HUES48 (cell line): ENCODE data around the gene TRAF3IP1.
"Not testable (repeated sequence)": the region's sequence is repeated elsewhere in the genome, so short reads cannot be mapped to it uniquely, and the experiment has no call there.

Experiments
- H3K27ac ChIP-seq: one replicate; pipeline ENCODE4 v1.7.0; 2013; ENCODE audit warnings: low read depth, low read length, inconsistent platforms
- H3K27me3 ChIP-seq: 2 replicates; pipeline ENCODE4 v1.6.1; 2013; ENCODE audit warnings: mild to moderate bottlenecking, low read length; ENCODE audit not compliant: control insufficient read depth, insufficient read depth
- H3K36me3 ChIP-seq: 2 replicates; pipeline ENCODE4 v1.6.1; 2013; ENCODE audit warnings: low read length; ENCODE audit not compliant: control insufficient read depth, insufficient read depth
- H3K4me1 ChIP-seq: 2 replicates; pipeline ENCODE4 v1.6.1; 2013; ENCODE audit warnings: mild to moderate bottlenecking, low read length; ENCODE audit not compliant: control insufficient read depth, insufficient read depth
- H3K4me3 ChIP-seq: 2 replicates; pipeline ENCODE4 v1.5.1; 2013; ENCODE audit warnings: mild to moderate bottlenecking, low read depth, low read length
- H3K9ac ChIP-seq: 2 replicates; pipeline ENCODE4 v1.6.1; 2013; ENCODE audit warnings: mild to moderate bottlenecking, low read depth, low read length, moderate library complexity
- H3K9me3 ChIP-seq: 2 replicates; pipeline ENCODE4 v1.6.1; 2013; ENCODE audit warnings: low read length; ENCODE audit not compliant: control insufficient read depth, insufficient read depth

TRAF3IP1 gene

DNA sequence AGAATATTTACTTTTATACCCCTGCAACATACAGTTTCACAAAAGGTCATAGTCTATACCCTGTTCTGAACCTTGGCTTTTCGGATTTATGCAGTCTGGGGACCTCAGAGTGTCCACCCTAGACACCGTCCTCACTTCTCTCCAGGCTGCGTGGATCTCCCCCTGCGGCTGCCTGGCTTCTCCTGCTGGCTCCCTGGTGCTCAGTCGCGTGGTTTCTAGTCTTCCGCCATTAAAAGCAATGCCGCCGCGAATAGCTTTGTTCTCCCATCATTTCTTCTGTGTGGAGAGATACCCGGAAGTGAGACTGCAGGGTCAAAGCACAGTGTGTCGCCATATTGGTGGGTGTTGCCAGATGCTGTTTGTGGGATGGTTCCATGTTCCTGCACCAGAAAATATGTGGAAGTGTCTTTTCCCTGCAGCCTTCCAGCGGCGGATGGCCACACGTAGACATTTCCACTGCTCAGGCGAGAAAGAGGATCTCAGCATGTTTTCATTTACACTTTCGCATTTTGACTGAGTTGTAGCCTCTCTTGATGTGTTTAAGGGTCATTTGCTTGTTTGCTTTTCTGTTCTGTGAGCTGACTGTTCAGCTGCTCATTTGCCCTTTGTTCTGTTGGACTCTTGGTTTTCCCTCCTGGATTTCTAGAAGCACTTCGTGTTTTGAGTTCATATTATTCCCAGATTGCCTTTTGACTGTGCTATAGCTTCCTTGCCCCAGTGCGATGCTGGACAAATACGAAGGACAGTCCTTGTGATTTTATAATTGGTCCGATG lies 83.5 kb downstream of the TRAF3IP1 start:
- no peaks in the 10 kb centered on the region for H3K9me3 ChIP-seq
- no peak overlapping the region for H3K4me3 ChIP-seq
- no peak overlapping the region for H3K9ac ChIP-seq
- H3K27ac ChIP-seq = no peak overlapping the region
- peaks cover 9% of the 10 kb centered on the region; the same call in 1 of the 2 replicates for H3K36me3 ChIP-seq
- H3K27me3 ChIP-seq = no peaks in the 10 kb centered on the region
- peaks cover 4% of the 10 kb centered on the region; the same call in 1 of the 2 replicates for H3K4me1 ChIP-seq

DNA sequence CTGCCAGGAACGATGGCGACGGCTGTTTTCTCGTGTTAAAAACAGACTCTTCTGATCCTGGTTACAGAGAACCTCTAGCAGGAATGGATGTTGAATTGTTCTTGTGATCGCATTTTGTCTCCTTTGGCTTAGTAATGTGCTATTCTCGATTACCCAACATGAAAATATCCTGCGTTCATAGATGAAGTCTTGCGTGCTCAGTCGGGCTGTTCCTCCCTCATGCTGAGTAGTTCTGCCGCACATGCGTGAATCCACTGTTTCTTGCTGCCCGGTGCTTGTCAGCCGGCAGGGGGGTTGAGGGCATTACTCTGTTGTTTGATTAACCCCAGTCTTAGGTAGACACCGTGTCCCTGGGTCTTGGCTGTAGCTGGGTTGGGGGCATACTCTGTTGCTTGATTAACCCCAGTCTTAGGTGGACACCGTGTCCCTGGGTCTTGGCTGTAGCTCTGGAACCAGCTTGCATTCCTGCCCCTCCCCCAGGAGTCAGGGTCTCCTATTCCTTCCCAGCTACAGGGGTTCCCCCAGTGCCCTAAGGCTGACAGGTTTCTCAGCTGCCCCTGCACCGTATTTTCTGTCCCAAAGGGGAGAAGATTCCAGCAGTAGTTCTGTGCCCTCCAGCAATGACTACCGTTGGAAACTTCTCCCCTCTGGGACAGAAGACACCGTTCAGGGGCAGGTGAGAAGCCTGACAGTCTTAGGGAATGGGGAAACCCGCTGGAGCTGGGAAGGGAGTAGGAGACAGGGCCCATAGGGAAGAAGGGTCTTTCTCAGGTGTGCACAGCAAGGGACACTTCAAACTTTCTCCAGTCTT lies 84.3 kb downstream of the TRAF3IP1 start:
- Histone ChIP-seq H3K4me3 (no peak overlapping the region), H3K9me3 (no peaks in the 10 kb centered on the region), H3K36me3 (peaks cover 1% of the 10 kb centered on the region; the same call in 1 of the 2 replicates), H3K4me1 (peaks cover 4% of the 10 kb centered on the region; the same call in 1 of the 2 replicates), H3K9ac (no peak overlapping the region), H3K27me3 (no peaks in the 10 kb centered on the region), H3K27ac (no peak overlapping the region)

DNA sequence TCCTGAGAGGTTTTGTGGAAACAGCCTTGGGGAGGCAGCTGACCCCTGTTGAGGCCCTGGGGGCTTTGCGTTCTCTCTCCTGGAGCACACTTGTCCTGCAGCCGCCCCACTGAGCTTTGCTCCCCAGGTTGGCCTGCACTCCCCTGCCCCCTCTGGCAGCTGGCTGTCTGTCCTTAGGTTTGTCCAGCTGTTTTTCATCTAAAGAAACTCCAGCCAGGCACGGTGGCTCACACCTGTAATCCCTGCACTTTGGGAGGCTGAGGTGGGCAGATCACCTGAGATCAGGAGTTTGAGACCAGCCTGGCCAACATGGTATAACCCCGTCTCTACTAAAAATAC lies 84.9 kb downstream of the TRAF3IP1 start:
- H3K4me1 ChIP-seq, H3K9me3 ChIP-seq, H3K9ac ChIP-seq, H3K27ac ChIP-seq, H3K27me3 ChIP-seq, H3K36me3 ChIP-seq, H3K4me3 ChIP-seq: not testable (repeated sequence)

DNA sequence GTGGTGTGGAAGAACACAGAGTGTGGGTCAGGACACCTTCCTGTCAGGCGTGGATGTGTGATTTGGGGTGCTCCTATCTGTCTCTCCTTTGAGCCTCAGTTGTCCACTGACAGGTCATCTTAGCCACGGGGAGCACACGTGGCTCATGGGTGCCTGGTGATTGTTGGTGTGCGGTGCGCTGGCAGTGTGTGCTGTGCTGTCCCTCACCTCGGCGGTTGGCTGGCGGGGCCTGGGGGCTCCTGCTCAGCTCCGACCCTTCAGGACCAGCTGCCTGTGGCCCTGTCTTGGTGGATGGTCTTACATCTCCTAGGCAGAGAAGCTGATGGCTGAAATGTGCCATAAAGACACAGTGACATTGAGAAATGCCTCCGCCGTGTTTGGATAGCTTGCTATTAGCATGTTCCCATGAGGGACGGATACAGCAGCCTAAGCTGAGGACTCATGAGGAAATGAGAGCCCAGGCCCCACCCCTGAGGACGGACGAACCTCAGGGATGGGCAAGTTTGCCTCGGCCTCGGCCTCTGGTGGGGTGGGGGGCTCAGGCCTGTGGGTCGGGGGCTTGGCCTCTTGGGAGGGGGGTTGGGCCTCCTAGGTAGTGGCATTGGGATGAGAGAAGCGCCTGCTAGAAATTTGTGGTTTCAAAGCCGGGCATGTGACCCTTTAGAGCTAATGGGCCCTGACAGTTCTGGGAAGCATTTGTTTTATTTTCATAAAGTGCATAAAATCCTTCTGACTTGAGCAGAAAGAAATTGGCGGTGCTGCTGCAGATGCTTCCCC lies 86.1 kb downstream of the TRAF3IP1 start:
- H3K27me3 ChIP-seq = no peaks in the 10 kb centered on the region
- H3K4me3 ChIP-seq = no peak overlapping the region
- H3K27ac ChIP-seq = no peak overlapping the region
- H3K4me1 ChIP-seq = peaks cover 4% of the 10 kb centered on the region; the same call in 1 of the 2 replicates
- H3K9ac ChIP-seq = no peak overlapping the region
- H3K36me3 ChIP-seq = no peaks in the 10 kb centered on the region
- H3K9me3 ChIP-seq = no peaks in the 10 kb centered on the region

DNA sequence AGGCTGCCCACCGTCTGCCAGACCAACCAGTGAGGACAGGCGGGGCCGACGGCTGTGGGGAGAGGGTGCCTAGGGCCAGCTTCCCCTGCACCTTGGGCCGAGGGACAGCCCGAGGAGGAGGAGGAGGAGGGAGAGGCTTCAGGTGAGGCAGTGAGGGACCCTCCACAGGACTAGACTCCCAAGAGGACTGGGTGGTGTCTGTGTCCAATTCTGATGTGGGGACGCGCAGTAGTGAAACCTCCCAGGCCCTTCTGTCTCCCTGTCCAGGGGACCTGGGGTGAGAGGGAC lies 86.6 kb downstream of the TRAF3IP1 start:
- H3K9me3 ChIP-seq = no peaks in the 10 kb centered on the region
- H3K4me1 ChIP-seq = peaks cover 4% of the 10 kb centered on the region; the same call in 1 of the 2 replicates
- H3K27ac ChIP-seq = no peak overlapping the region
- no peak overlapping the region for H3K9ac ChIP-seq
- H3K4me3 ChIP-seq = no peak overlapping the region
- H3K27me3 ChIP-seq = no peaks in the 10 kb centered on the region
- no peaks in the 10 kb centered on the region for H3K36me3 ChIP-seq

DNA sequence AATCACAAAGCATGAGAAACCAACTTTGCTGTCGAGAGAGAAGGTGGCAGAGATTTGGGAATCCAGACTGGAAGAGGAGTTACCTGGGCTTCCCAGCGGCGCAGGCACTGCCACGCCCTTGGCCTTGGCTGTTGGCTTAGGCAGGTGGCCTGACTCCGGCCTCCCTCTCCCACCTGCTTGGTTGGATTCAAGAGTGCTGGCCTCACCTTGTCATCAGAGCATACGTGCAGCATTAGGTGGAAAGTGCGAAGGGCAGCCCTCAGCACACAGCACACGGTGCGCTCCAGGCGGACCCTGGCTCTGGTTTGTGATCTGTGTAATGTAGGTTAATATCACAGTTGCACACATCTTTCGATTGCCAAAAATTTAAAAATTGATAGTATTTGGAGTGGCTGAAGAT lies 87.2 kb downstream of the TRAF3IP1 start:
- H3K9ac ChIP-seq = no peak overlapping the region
- H3K4me1 ChIP-seq = peaks cover 4% of the 10 kb centered on the region; the same call in 1 of the 2 replicates
- H3K4me3 ChIP-seq = no peak overlapping the region
- no peaks in the 10 kb centered on the region for H3K9me3 ChIP-seq
- no peaks in the 10 kb centered on the region for H3K36me3 ChIP-seq
- H3K27me3 ChIP-seq = no peaks in the 10 kb centered on the region
- H3K27ac ChIP-seq = no peak overlapping the region

DNA sequence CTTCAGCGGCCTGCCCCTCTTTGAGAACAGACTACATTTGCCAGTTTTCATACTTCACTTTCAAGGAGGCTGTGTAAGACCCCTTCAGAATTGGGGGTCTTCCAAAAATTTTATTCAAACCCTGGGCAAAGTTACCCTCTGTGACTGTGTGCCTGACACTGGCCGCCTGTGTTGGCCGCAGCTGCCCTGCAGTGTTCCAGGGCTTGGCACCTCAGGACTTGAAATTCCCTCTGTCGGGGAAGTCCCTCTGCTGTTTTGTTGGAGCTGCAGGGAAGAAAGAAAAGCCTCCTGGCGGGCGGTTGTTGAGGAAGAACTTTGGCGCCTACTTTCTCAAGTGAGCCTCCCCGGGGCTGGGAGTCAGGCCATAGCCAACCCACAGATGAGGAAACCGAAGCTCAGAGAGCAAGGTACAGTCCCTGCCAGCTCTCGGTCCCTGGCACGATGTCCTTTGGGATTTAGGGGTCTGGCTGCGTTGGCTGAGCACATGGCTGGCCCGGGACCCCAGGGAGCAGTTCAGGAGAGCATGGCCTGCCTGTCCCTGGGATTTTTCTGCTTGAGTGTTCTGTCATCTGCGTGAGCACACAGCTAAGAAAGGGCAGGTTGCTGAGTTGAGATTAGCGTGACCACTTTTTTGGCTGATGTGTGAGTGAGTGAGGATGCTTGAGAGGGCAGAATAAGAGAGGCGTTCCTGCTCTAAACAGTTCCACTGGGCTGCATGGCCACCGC lies 88.5 kb downstream of the TRAF3IP1 start:
- Histone ChIP-seq H3K36me3 (no peaks in the 10 kb centered on the region), H3K27me3 (no peaks in the 10 kb centered on the region), H3K27ac (no peak overlapping the region), H3K9me3 (no peaks in the 10 kb centered on the region), H3K4me1 (peaks cover 4% of the 10 kb centered on the region; the same call in 1 of the 2 replicates), H3K4me3 (no peak overlapping the region), H3K9ac (no peak overlapping the region)

DNA sequence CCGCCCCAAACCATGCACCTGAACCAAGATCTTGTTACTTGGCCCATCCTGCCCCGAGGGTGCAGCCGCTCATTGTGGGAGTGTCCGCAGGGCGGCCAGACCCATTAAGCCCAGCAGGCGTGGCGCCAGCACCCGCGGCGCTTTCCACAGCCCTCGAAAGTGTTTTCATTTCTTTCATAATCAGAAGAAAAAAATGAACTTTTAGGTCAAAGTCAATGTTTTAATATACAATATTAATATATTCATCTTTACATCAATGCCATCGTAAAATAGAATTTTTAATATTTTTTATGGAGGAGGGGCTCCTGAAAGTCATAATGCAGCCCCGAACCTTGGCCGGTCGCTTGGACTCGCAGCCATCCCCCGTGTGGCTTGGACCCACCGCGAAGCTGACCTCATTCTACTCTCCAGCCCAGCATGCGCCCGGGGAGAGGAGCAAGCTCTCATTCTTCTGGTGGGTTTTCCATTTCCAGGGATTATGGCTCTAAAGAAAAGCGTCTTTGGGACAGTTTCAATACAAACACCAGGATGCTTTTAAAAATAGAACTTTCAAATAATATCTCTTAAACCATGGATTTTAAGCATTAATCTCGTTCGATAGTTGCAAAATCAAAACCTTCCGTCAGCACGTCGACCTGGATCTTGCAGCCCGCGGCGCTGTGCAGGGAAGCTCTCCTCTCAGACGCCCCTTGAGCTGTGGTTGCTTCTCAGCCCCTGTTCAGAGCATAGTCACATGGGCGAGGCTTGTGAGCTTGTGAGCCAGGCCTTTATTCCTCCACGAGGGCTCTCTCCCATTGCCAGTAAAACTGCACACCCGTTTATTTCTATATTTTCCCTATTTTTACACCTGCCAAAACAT lies 89.3 kb downstream of the TRAF3IP1 start:
- Histone ChIP-seq H3K4me1 (peaks cover under 1% of the 10 kb centered on the region; the same call in 1 of the 2 replicates), H3K27me3 (no peaks in the 10 kb centered on the region), H3K36me3 (no peaks in the 10 kb centered on the region), H3K9me3 (no peaks in the 10 kb centered on the region), H3K27ac (no peak overlapping the region), H3K4me3 (no peak overlapping the region), H3K9ac (no peak overlapping the region)

DNA sequence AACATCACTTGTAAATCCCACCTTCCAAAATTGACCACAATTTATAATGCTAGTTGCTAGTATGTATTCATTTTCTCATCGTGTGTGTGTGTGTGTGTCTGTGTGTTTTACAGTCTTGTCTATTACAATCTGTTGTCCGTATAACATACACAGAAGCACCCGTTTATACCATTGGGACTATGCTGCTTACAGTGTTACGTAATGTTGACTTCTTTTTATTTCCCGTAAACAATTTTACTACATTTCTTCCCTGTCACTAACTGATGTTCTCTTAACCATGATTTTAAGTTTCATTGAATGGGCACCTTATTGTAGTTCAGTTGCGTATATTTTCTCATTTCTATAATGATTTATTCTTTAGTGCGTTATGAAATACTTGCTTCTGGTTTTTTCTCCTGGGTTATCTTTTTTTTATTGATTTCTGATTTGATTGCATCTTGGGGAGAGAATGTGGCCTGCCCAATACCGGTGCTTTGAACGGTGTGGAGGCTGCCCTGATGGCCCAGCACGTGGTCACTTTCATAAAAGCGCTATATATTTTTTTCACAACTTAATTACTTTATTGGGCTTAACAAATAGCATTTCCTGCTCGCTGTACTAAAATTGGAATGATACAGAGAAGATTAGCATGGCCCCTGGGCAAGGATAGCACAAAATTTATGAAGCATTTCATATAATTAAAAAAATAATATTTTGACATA lies 91.9 kb downstream of the TRAF3IP1 start:
- Histone ChIP-seq H3K9ac (no peak overlapping the region), H3K9me3 (peaks cover 8% of the 10 kb centered on the region), H3K4me1 (0 out of 2 replicates have a peak, but pooled peaks cover 3% of the 10 kb centered on the region), H3K4me3 (no peak overlapping the region), H3K36me3 (no peaks in the 10 kb centered on the region), H3K27ac (no peak overlapping the region), H3K27me3 (no peaks in the 10 kb centered on the region)
